ENCODE measurements around the gene PLA2G2D. TPM values are rescaled to one million over a fixed set of nuclear protein-coding genes. Genes with fewer than 3 reads are reported as not detected.

Gene PLA2G2D
- total and polyA plus RNA-seq, 2 experiments from 2014 or later = not detected

- no peak overlapping the region for H3K27ac ChIP-seq
- no peak overlapping the region for H3K4me2 ChIP-seq
- H3K9me2 ChIP-seq (replicated peaks; ENCODE audit: insufficient read depth) = no peaks in the 10 kb centered on the region
- no peak overlapping the region for H2AFZ ChIP-seq
- H3K4me3 ChIP-seq = no peak overlapping the region
- H3K4me1 ChIP-seq (ENCODE audit: insufficient read depth) = peaks cover 5% of the 10 kb centered on the region
- WGBS (ENCODE audit: low lambda C conversion rate, missing lambda C conversion rate) = 21% methylated on average over 1 of the region's 1 CpG
- no peaks in the 10 kb centered on the region for H3K27me3 ChIP-seq
- no peaks in the 10 kb centered on the region for H3K36me3 ChIP-seq (replicated peaks; ENCODE audit: insufficient read depth, low read depth)
- TF ChIP-seq, protein P1, sequence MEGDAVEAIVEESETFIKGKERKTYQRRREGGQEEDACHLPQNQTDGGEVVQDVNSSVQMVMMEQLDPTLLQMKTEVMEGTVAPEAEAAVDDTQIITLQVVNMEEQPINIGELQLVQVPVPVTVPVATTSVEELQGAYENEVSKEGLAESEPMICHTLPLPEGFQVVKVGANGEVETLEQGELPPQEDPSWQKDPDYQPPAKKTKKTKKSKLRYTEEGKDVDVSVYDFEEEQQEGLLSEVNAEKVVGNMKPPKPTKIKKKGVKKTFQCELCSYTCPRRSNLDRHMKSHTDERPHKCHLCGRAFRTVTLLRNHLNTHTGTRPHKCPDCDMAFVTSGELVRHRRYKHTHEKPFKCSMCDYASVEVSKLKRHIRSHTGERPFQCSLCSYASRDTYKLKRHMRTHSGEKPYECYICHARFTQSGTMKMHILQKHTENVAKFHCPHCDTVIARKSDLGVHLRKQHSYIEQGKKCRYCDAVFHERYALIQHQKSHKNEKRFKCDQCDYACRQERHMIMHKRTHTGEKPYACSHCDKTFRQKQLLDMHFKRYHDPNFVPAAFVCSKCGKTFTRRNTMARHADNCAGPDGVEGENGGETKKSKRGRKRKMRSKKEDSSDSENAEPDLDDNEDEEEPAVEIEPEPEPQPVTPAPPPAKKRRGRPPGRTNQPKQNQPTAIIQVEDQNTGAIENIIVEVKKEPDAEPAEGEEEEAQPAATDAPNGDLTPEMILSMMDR (IDR thresholded peaks at IDR 0.05; ENCODE audit: poor library complexity) = no peak
- TF ChIP-seq EZH2phosphoT487 (IDR thresholded peaks at IDR 0.05; ENCODE audit: low read depth, severe bottlenecking, unreplicated experiment) (no peak), EZH2 (IDR thresholded peaks at IDR 0.05; ENCODE audit: borderline replicate concordance) (no peak)
- no peaks in the 10 kb centered on the region for H4K20me1 ChIP-seq (ENCODE audit: insufficient read depth, poor library complexity, severe bottlenecking)
- DNase-seq (ENCODE audit: low spot score) = no peak
- H3K9me3 ChIP-seq (ENCODE audit: low read depth) = no peaks in the 10 kb centered on the region
- H3K79me2 ChIP-seq = no peaks in the 10 kb centered on the region
These were observed 13.5 kb downstream of the PLA2G2D start for GRCh38 chr1:20105856-20106255.

DNA sequence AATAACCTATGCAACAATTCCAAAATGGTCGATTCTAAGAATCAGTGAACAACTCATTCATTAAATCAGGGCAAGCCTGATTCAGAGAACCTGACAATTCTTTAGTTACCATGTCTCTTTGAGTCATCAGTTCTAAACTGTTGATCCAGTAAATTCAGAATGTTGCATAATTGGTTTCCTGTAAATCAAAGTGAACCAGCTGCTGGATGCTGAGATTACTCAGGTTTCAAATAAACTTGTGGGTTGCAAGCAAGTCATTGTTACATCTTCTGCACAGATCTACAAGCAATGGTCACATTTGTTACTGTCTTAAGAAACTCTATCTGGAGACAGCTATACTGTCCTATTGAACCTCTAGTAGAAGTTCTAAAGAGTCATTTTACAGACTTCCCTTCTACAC is 16.5 kb downstream of the PLA2G2D start:
- DNase-seq (ENCODE audit: low spot score) = no peak
- H3K9me3 ChIP-seq (ENCODE audit: low read depth) = no peaks in the 10 kb centered on the region
- no peaks in the 10 kb centered on the region for H3K27me3 ChIP-seq
- TF ChIP-seq EZH2 (IDR thresholded peaks at IDR 0.05; ENCODE audit: borderline replicate concordance) (no peak), EZH2phosphoT487 (IDR thresholded peaks at IDR 0.05; ENCODE audit: low read depth, severe bottlenecking, unreplicated experiment) (no peak)
- TF ChIP-seq, protein P1 (IDR thresholded peaks at IDR 0.05; ENCODE audit: poor library complexity) = no peak
- no peak overlapping the region for H3K4me2 ChIP-seq
- H3K4me1 ChIP-seq (ENCODE audit: insufficient read depth) = no peaks in the 10 kb centered on the region
- H3K9me2 ChIP-seq (replicated peaks; ENCODE audit: insufficient read depth) = no peaks in the 10 kb centered on the region
- no peak overlapping the region for H3K27ac ChIP-seq
- WGBS (ENCODE audit: low lambda C conversion rate, missing lambda C conversion rate) = 83% methylated on average over 1 of the region's 1 CpG
- no peaks in the 10 kb centered on the region for H3K79me2 ChIP-seq
- H3K36me3 ChIP-seq (replicated peaks; ENCODE audit: insufficient read depth, low read depth) = no peaks in the 10 kb centered on the region
- no peak overlapping the region for H2AFZ ChIP-seq
- no peak overlapping the region for H3K4me3 ChIP-seq
- H4K20me1 ChIP-seq (ENCODE audit: insufficient read depth, poor library complexity, severe bottlenecking) = no peaks in the 10 kb centered on the region

GRCh38 chr1:20100632-20101355 is 18.5 kb downstream of the PLA2G2D start:
- H3K4me3 ChIP-seq = no peak overlapping the region
- no peak overlapping the region for H3K27ac ChIP-seq
- H2AFZ ChIP-seq = no peak overlapping the region
- no peaks in the 10 kb centered on the region for H3K79me2 ChIP-seq
- H4K20me1 ChIP-seq (ENCODE audit: insufficient read depth, poor library complexity, severe bottlenecking) = no peaks in the 10 kb centered on the region
- no peaks in the 10 kb centered on the region for H3K36me3 ChIP-seq (replicated peaks; ENCODE audit: insufficient read depth, low read depth)
- 55% methylated on average over 14 of the region's 14 CpGs for WGBS (ENCODE audit: low lambda C conversion rate, missing lambda C conversion rate)
- TF ChIP-seq, protein P1 (IDR thresholded peaks at IDR 0.05; ENCODE audit: poor library complexity) = peak; percentile 62
- no peak for TF ChIP-seq EZH2 (IDR thresholded peaks at IDR 0.05; ENCODE audit: borderline replicate concordance)
- H3K27me3 ChIP-seq = no peaks in the 10 kb centered on the region
- peak; percentile 69 for DNase-seq (ENCODE audit: low spot score)
- H3K9me2 ChIP-seq (replicated peaks; ENCODE audit: insufficient read depth) = no peaks in the 10 kb centered on the region
- H3K9me3 ChIP-seq (ENCODE audit: low read depth) = no peaks in the 10 kb centered on the region
- H3K4me2 ChIP-seq = no peak overlapping the region
- H3K4me1 ChIP-seq (ENCODE audit: insufficient read depth) = no peaks in the 10 kb centered on the region
